Right lobe of liver (tissue), 4 donors: Measurements from ENCODE around the gene SMAD1.

Experiments
- POLR2A ChIP-seq: fragments of 450-650 bp; IDR thresholded peaks from one replicate; pipeline ENCODE4 v1.6.1; 2017; ENCODE audit warnings: antibody characterized with exemption, mild to moderate bottlenecking
- TF ChIP-seq, protein P1 (sequence below), 4 donors: fragments of 200-600 bp in 3 of 4; fragments of 450-650 bp in 1 of 4; IDR thresholded peaks; one replicate each; pipeline versions ENCODE4 v1.5.1 to v1.8.0; 2016 to 2022; ENCODE audit warnings: antibody characterized with exemption in 4 of 4, mild to moderate bottlenecking in 2 of 4
- donor health status: DM: no; HTN: no; CAD: no.
- donor health status: DM: no; HTN: no; CAD: no.
- donor health status: DM: no; HTN: yes; CAD: no.

DNA sequence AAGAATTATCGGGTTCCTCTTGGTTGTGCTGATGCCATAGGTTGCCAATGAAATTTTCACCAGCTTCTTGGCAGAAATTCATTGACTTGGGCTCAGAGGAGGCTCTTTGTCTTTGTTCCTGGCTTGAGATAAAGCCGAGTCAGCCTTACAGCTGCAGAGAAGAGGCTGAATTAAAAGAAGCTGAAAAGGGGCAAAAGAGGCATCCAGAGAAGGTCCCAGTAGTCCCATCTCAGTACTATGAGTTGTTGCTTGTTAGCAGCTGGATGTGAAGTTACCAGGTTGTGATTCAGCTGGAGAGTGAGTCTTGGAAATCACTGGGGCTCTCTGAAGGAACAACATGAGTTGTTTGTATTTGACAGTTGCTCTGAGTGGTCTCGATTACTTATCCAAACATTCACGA, 59.7 kb downstream of the SMAD1 start:
- TF ChIP-seq POLR2A = no peak
- TF ChIP-seq, protein P1, sequence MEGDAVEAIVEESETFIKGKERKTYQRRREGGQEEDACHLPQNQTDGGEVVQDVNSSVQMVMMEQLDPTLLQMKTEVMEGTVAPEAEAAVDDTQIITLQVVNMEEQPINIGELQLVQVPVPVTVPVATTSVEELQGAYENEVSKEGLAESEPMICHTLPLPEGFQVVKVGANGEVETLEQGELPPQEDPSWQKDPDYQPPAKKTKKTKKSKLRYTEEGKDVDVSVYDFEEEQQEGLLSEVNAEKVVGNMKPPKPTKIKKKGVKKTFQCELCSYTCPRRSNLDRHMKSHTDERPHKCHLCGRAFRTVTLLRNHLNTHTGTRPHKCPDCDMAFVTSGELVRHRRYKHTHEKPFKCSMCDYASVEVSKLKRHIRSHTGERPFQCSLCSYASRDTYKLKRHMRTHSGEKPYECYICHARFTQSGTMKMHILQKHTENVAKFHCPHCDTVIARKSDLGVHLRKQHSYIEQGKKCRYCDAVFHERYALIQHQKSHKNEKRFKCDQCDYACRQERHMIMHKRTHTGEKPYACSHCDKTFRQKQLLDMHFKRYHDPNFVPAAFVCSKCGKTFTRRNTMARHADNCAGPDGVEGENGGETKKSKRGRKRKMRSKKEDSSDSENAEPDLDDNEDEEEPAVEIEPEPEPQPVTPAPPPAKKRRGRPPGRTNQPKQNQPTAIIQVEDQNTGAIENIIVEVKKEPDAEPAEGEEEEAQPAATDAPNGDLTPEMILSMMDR (IDR thresholded peaks at IDR 0.05) = no peak
